Activated B cell treated with CpG ODN at 0.5 μM for 24 hours (primary cell): ENCODE data around the gene ARMH2. TPM values are rescaled to one million over a fixed set of nuclear protein-coding genes. Genes with fewer than 3 reads are reported as not detected.

ENCODE experiments used
- ATAC-seq: fragments of 200-7000 bp; cut with Tn5 transposase; one replicate; pipeline ENCODE4 v1.10.0; 2021; ENCODE audit warnings: low read depth, mild to moderate bottlenecking, moderate library complexity
- CTCF ChIA-PET: fragments of 350-600 bp; sonication (Branson Sonifier 250); formaldehyde crosslinking; loops from one replicate; lab custom pipeline; 2021; ENCODE audit warnings: antibody characterized with exemption; lab: Charles Lee
- POLR2A ChIA-PET: fragments of 350-600 bp; sonication (Branson Sonifier 250); formaldehyde crosslinking; loops from one replicate; lab custom pipeline; 2021; ENCODE audit warnings: antibody characterized with exemption; lab: Charles Lee
- DNase-seq: peaks from one replicate; pipeline ENCODE4 v3.0.0; 2022
- H3K27ac Mint-ChIP-seq: one replicate; pipeline ENCODE4 v1.8.0; 2020; ENCODE audit warnings: mixed read lengths
- H3K27me3 Mint-ChIP-seq: one replicate; pipeline ENCODE4 v1.8.0; 2021; ENCODE audit warnings: mixed read lengths
- H3K36me3 Mint-ChIP-seq: one replicate; pipeline ENCODE4 v1.8.0; 2021; ENCODE audit warnings: low read depth, mixed read lengths
- H3K4me1 Mint-ChIP-seq: one replicate; pipeline ENCODE4 v1.8.0; 2021; ENCODE audit warnings: mixed read lengths
- H3K4me3 Mint-ChIP-seq: one replicate; pipeline ENCODE4 v1.8.0; 2020; ENCODE audit warnings: mild to moderate bottlenecking, mixed read lengths
- H3K9me3 Mint-ChIP-seq: one replicate; pipeline ENCODE4 v1.8.0; 2020; ENCODE audit warnings: mixed read lengths
- intact Hi-C: fragments of 100-400 bp; cut with micrococcal nuclease; formaldehyde crosslinking; loops from one replicate; pipeline ENCODE4 v1.15.1; 2024
- total RNA-seq: library from RNA; stranded (reverse); gene quantifications from 2 replicates; pipeline ENCODE4 v1.2.3, GENCODE V29; 2022
- TF ChIP-seq, protein P1 (sequence below): fragments of 200-600 bp; IDR thresholded peaks from one replicate; pipeline ENCODE4 v1.8.0; 2022; ENCODE audit warnings: antibody characterized with exemption, mild to moderate bottlenecking

ARMH2 gene
- total RNA-seq, 1 donor from 2014 or later: 2.1 TPM

DNA sequence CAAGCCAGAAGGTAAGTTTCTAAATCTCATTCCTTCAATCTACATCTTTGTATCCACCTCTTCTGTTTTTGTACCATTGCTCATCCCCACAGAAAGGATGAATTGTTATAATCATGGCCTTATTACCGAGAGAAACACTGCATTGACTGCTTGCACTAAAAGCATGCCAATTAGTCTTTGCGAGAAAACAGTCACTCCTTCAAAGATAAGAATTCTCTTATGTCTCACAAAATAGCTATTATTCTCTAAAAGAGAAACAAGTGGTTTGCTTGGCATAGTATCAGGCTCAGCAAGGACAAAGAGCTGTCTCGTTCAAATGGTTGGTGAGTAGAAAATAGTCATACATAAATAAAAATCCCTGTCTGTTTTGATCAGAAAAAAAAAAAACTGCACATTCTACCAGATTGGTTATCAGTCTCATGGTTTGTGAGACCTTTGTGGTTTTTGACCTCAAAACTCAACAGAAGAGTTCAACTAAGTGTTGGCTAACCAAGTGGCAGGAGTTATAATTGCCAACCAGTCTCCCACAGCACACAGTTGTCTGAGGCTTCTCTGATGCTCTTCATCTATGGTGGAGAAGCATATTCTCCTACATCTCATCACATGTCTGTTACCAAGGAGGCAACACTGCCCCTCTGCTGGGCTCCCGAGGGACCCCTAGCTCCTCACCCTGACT, 35.1 kb upstream of the ARMH2 start:
- ChIA-PET POLR2A (interaction anchor here (0.7 kb wide), 1 partner anchor 220 kb away, joined by 3 read pairs; no protein-coding TSS in a partner anchor), CTCF (no interaction called here)
- H3K4me3 Mint-ChIP-seq: no peak overlapping the region
- peak overlapping the region; percentile 63 for H3K27ac Mint-ChIP-seq
- intact Hi-C loops: no loop called here
- no peaks in the 10 kb centered on the region for H3K9me3 Mint-ChIP-seq
- H3K4me1 Mint-ChIP-seq: peaks cover 6% of the 10 kb centered on the region
- DNase-seq (no peak), ATAC-seq (peak; percentile 28)
- TF ChIP-seq, protein P1, sequence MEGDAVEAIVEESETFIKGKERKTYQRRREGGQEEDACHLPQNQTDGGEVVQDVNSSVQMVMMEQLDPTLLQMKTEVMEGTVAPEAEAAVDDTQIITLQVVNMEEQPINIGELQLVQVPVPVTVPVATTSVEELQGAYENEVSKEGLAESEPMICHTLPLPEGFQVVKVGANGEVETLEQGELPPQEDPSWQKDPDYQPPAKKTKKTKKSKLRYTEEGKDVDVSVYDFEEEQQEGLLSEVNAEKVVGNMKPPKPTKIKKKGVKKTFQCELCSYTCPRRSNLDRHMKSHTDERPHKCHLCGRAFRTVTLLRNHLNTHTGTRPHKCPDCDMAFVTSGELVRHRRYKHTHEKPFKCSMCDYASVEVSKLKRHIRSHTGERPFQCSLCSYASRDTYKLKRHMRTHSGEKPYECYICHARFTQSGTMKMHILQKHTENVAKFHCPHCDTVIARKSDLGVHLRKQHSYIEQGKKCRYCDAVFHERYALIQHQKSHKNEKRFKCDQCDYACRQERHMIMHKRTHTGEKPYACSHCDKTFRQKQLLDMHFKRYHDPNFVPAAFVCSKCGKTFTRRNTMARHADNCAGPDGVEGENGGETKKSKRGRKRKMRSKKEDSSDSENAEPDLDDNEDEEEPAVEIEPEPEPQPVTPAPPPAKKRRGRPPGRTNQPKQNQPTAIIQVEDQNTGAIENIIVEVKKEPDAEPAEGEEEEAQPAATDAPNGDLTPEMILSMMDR: no peak
- no peaks in the 10 kb centered on the region for H3K27me3 Mint-ChIP-seq
- peaks cover 91% of the 10 kb centered on the region for H3K36me3 Mint-ChIP-seq

DNA sequence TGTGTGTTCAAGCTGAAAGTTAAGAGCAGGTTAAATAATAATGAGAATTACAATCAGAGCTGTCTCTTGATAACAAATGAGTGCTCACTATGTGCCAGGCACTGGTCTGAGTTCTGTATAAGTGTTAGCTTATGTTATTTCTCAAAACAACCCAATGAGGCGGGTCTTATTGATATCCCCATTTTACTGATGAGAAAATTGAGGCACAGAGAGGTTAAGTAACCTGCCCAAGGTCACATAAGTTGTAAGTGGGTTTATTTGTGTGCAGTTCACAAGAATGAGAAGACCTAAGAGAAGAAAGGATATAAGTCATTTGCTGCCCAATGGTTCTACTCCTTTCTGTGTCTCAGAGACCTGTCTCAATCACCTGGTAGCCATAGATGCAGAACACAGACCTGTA, 34.1 kb upstream of the ARMH2 start:
- intact Hi-C loops: no loop called here
- peaks cover 3% of the 10 kb centered on the region for H3K4me1 Mint-ChIP-seq
- ATAC-seq (no peak), DNase-seq (no peak)
- POLR2A ChIA-PET: no interaction called here
- H3K4me3 Mint-ChIP-seq: no peak overlapping the region
- H3K27ac Mint-ChIP-seq: peak overlapping the region; percentile 35
- peaks cover 92% of the 10 kb centered on the region for H3K36me3 Mint-ChIP-seq
- H3K27me3 Mint-ChIP-seq: no peaks in the 10 kb centered on the region
- TF ChIP-seq, protein P1: no peak
- CTCF ChIA-PET: interaction anchor here (1.0 kb wide), 1 partner anchor 10 kb away, joined by 3 read pairs; no protein-coding TSS in a partner anchor
- no peaks in the 10 kb centered on the region for H3K9me3 Mint-ChIP-seq

DNA sequence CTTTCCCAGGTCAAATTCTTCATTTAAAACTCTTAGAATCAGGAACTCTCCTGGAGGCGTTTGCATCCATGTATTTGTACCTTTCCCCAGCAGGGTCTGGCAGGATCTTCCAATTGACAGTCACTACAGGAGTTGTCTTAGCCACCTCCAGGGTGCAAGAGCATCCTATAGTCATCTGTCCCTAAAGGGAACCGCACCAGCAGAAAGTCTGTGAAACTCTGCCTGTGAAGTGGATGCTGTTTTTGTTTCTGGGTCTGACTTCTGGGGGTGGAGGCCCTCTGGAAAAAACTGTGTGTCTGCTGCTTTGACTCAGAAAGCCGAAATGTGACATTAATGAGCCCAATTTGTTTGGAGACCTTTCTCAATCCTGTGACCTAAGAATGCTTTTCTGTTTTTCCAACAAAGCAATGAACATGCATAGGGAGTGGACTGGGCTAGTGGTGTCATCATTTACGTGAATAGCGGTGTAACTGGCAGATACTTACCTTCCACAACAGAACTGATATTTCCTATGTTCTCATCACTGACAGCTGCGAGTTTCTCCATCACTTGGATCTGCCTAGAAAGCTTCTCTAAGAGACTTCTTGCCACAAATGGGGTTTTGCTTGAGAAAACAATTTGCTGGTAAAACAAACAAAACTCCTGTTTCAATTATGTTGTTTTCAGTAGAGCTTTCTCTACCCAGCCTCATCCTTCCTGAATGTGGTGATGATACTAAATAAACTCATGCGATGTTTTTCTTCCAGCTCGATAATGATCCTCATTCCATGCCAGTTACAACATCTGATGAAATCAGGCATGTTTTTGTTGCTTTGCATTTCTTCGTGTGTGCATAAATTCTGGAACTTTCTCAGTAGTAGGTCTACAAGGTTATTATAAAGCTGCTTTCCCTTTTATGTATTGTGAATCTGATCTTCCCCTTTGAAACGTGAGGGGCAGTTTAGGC, 33.3 kb upstream of the ARMH2 start:
- peaks cover 3% of the 10 kb centered on the region for H3K4me1 Mint-ChIP-seq
- ATAC-seq (no peak), DNase-seq (no peak)
- CTCF ChIA-PET: interaction anchor here (1.0 kb wide), 1 partner anchor 10 kb away, joined by 3 read pairs; no protein-coding TSS in a partner anchor
- H3K36me3 Mint-ChIP-seq: peaks cover 95% of the 10 kb centered on the region
- intact Hi-C loops: no loop called here
- H3K27me3 Mint-ChIP-seq: no peaks in the 10 kb centered on the region
- H3K4me3 Mint-ChIP-seq: no peak overlapping the region
- TF ChIP-seq, protein P1: no peak
- H3K9me3 Mint-ChIP-seq: no peaks in the 10 kb centered on the region
- peak overlapping the region; percentile 35 for H3K27ac Mint-ChIP-seq
- POLR2A ChIA-PET: interaction anchor here (0.6 kb wide), 1 partner anchor 113 kb away, joined by 8 read pairs; the partner anchor contains the start of gene C6orf62

DNA sequence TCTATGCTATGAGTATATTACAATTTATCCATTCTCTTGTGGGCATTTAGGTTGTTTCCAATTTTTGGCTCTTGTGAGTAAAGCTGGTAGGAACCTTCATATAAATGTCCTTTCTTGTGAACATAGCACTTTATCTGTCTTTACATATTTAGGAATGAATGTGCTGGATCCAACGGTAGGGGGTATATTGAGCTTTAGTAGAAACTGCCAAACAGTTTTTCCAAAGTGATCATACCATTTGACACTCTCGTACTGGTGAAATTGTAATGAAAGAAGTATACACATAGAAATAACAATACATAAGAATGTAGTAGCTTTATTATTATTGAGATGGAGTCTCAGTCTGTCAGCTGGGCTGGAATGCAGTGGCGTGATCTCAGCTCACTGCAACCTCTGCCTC, 30.9 kb upstream of the ARMH2 start:
- intact Hi-C loops: no loop called here
- Mint-ChIP-seq H3K36me3 (peaks cover 91% of the 10 kb centered on the region), H3K27ac (peak overlapping the region; percentile 46), H3K27me3 (no peaks in the 10 kb centered on the region), H3K4me3 (no peak overlapping the region), H3K9me3 (no peaks in the 10 kb centered on the region), H3K4me1 (no peaks in the 10 kb centered on the region)
- ATAC-seq: no peak
- DNase-seq: no peak
- TF ChIP-seq, protein P1: no peak
- ChIA-PET POLR2A (no interaction called here), CTCF (interaction anchor here (1.1 kb wide), 1 partner anchor 177 kb away, joined by 3 read pairs; no protein-coding TSS in a partner anchor)

DNA sequence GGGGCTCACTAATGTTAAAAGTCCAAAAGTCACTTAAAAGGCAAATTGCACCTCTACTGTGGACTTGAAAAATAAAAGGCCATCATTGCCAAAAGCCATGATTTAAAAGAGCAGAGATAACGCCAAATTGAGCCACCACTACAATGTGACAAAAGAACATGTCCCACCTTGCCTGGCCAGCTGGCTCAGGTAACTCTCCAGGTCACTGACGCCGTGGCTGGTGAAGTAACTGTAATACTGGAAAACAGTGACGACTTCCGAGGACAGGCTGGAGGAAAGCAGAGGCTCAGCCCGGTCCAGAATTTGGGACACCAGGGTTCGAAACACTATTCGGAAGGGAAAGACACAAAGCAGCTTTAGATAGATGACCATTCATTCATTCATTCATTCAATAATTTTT, 29.3 kb upstream of the ARMH2 start:
- no peaks in the 10 kb centered on the region for H3K4me1 Mint-ChIP-seq
- DNase-seq (no peak), ATAC-seq (no peak)
- ChIA-PET CTCF (no interaction called here), POLR2A (no interaction called here)
- no peaks in the 10 kb centered on the region for H3K27me3 Mint-ChIP-seq
- H3K36me3 Mint-ChIP-seq: peaks cover 91% of the 10 kb centered on the region
- TF ChIP-seq, protein P1: no peak
- H3K27ac Mint-ChIP-seq: no peak overlapping the region
- no peak overlapping the region for H3K4me3 Mint-ChIP-seq
- no peaks in the 10 kb centered on the region for H3K9me3 Mint-ChIP-seq
- intact Hi-C loops: no loop called here
